GM19238 (cell line): ENCODE data around the gene LCE2B.

Source experiments
- DNase-seq: peaks from one replicate; pipeline ENCODE4 v3.0.0; 2011; ENCODE audit warnings: low spot score; ENCODE audit not compliant: insufficient read length

The LCE2B gene

GRCh38 chr1:152735648-152736047, 49.7 kb downstream of the LCE2B start:
- DNase-seq, result no peak
